HEK293T (cell line): ENCODE data around the gene R3HDML.
"Not testable (repeated sequence)": the region's sequence is repeated elsewhere in the genome, so short reads cannot be mapped to it uniquely, and the experiment has no call there.

Experiments
- CTCF ChIA-PET: fragments of 350-600 bp; formaldehyde crosslinking; extraction: SDS; loops from one replicate; lab custom pipeline; 2021; ENCODE audit warnings: antibody characterized with exemption, inconsistent platforms; lab: Yijun Ruan, JAX
- POLR2A ChIA-PET: fragments of 350-600 bp; formaldehyde crosslinking; extraction: SDS; loops from one replicate; lab custom pipeline; 2020; ENCODE audit warnings: antibody characterized with exemption, inconsistent platforms; lab: Yijun Ruan, JAX
- DNase-seq: peaks from one replicate; pipeline ENCODE4 v3.0.0; 2012; ENCODE audit warnings: mixed read lengths; ENCODE audit errors: extremely low spot score
- ARNT ChIP-seq: fragments of 450-650 bp; IDR thresholded peaks from 2 replicates; pipeline ENCODE4 v1.6.1; 2017; ENCODE audit warnings: mild to moderate bottlenecking
- BHLHE40 ChIP-seq: fragments of 450-650 bp; IDR thresholded peaks from 2 replicates; pipeline ENCODE4 v1.6.1; 2016; ENCODE audit warnings: mild to moderate bottlenecking, moderate library complexity, borderline replicate concordance
- CTBP1 ChIP-seq: fragments of 450-650 bp; IDR thresholded peaks from 2 replicates; pipeline ENCODE4 v1.6.1; 2016; ENCODE audit warnings: borderline replicate concordance
- ELF4 ChIP-seq: fragments of 450-650 bp; IDR thresholded peaks from 2 replicates; pipeline ENCODE4 v1.6.1; 2017; ENCODE audit warnings: antibody characterized with exemption
- FOXA1 ChIP-seq: fragments of 450-650 bp; IDR thresholded peaks from 2 replicates; pipeline ENCODE4 v1.6.1; 2016; ENCODE audit warnings: mild to moderate bottlenecking
- FOXK2 ChIP-seq: fragments of 450-650 bp; IDR thresholded peaks from 2 replicates; pipeline ENCODE4 v1.6.1; 2016; ENCODE audit warnings: mild to moderate bottlenecking
- FOXM1 ChIP-seq: fragments of 450-650 bp; IDR thresholded peaks from 2 replicates; pipeline ENCODE4 v1.6.1; 2017; ENCODE audit warnings: mild to moderate bottlenecking, borderline replicate concordance
- HDGF ChIP-seq: fragments of 450-650 bp; IDR thresholded peaks from 2 replicates; pipeline ENCODE4 v1.6.1; 2017; ENCODE audit warnings: antibody characterized with exemption, borderline replicate concordance
- L3MBTL2 ChIP-seq: fragments of 450-650 bp; conservative IDR thresholded peaks from 2 replicates; pipeline ENCODE4 v1.6.1; 2016; ENCODE audit warnings: mild to moderate bottlenecking
- LEF1 ChIP-seq: fragments of 450-650 bp; IDR thresholded peaks from 2 replicates; pipeline ENCODE4 v1.6.1; 2017; ENCODE audit warnings: mild to moderate bottlenecking, borderline replicate concordance
- NFRKB ChIP-seq: fragments of 450-650 bp; IDR thresholded peaks from 2 replicates; pipeline ENCODE4 v1.6.1; 2016; ENCODE audit warnings: mild to moderate bottlenecking, moderate library complexity
- PKNOX1 ChIP-seq: fragments of 450-650 bp; IDR thresholded peaks from 2 replicates; pipeline ENCODE4 v1.6.1; 2016
- SP1 ChIP-seq: fragments of 450-650 bp; IDR thresholded peaks from 2 replicates; pipeline ENCODE4 v1.6.1; 2017
- SUZ12 ChIP-seq: fragments of 450-650 bp; IDR thresholded peaks from 2 replicates; pipeline ENCODE4 v1.6.1; 2016; ENCODE audit warnings: mild to moderate bottlenecking
- TARDBP ChIP-seq: fragments of 450-650 bp; IDR thresholded peaks from 2 replicates; pipeline ENCODE4 v1.6.1; 2016
- ZNF384 ChIP-seq: fragments of 450-650 bp; IDR thresholded peaks from 2 replicates; pipeline ENCODE4 v1.6.1; 2016

Gene R3HDML

GRCh38 chr20:44326391-44327159 is 10.3 kb upstream of the R3HDML start:
- ChIA-PET POLR2A (no interaction called here), CTCF (interaction anchor here (0.7 to 1.7 kb wide), 2 partner anchors 15 kb away, joined by 3 to 4 read pairs; partner anchors contain the start of gene FITM2)
- no peak for TF ChIP-seq PKNOX1
- TF ChIP-seq SP1, result no peak
- TF ChIP-seq FOXK2, result no peak
- TF ChIP-seq TARDBP, result no peak
- no peak for TF ChIP-seq SUZ12
- no peak for TF ChIP-seq ZNF384
- no peak for TF ChIP-seq ARNT
- no peak for TF ChIP-seq LEF1
- TF ChIP-seq FOXA1, result no peak
- TF ChIP-seq CTBP1, result no peak
- no peak for TF ChIP-seq ELF4
- TF ChIP-seq BHLHE40, result no peak
- TF ChIP-seq FOXM1, result no peak
- TF ChIP-seq L3MBTL2, result no peak
- no peak for TF ChIP-seq NFRKB
- no peak for TF ChIP-seq HDGF
- DNase-seq, result no peak

- POLR2A ChIA-PET, result not testable (repeated sequence)
Observed at GRCh38 chr20:44327748-44328147, 9.1 kb upstream of the R3HDML start.

DNA sequence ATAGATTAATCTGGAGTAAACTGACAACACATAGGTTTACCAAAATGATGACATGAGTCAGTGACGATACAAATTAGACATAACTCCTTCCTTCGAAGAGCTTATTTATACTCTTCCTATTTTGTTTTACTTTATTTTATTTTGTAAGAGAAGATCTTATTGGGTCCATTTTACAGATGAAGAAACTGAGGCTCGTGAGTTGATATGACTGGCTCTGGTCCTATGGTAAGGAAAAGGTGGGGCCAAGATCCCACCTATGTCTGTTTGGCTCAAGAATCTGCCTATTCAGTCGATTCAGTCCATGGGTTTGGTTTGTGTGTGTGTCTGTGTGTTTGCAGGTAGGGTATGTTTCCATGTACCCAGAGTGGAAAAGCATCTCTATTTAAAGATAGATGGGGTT is 8.4 kb upstream of the R3HDML start:
- ChIA-PET POLR2A (no interaction called here), CTCF (interaction anchor here (1.7 kb wide), 1 partner anchor 17 kb away, joined by 4 read pairs; the partner anchor contains the start of gene FITM2)
- DNase-seq, result no peak
- no peak for TF ChIP-seq SUZ12
- TF ChIP-seq ARNT, result no peak
- no peak for TF ChIP-seq L3MBTL2
- no peak for TF ChIP-seq FOXK2
- TF ChIP-seq ELF4, result no peak

More at GRCh38 chr20:44327748-44328147, 9.1 kb upstream of the R3HDML start:
- CTCF ChIA-PET, result interaction anchor here (1.7 kb wide), 1 partner anchor 17 kb away, joined by 4 read pairs; the partner anchor contains the start of gene FITM2
- not testable (repeated sequence) for DNase-seq

- ChIA-PET CTCF (no interaction called here), POLR2A (no interaction called here)
- TF ChIP-seq ZNF384 (peak; percentile 15; the same call in 1 of the 2 replicates), FOXA1 (no peak)
- no peak for DNase-seq
Observed at GRCh38 chr20:44331201-44331600, 5.6 kb upstream of the R3HDML start.

- no peak for TF ChIP-seq NFRKB
- TF ChIP-seq BHLHE40, result no peak
- no peak for TF ChIP-seq SP1
- TF ChIP-seq SUZ12, result no peak
- TF ChIP-seq PKNOX1, result no peak
- TF ChIP-seq L3MBTL2, result no peak
- no peak for TF ChIP-seq ZNF384
- no peak for TF ChIP-seq FOXM1
- TF ChIP-seq FOXK2, result no peak
- no peak for TF ChIP-seq FOXA1
- no peak for TF ChIP-seq ELF4
- no peak for TF ChIP-seq HDGF
- no peak for TF ChIP-seq CTBP1
- TF ChIP-seq LEF1, result no peak
- POLR2A ChIA-PET, result no interaction called here
- CTCF ChIA-PET, result no interaction called here
- no peak for DNase-seq
Observed at GRCh38 chr20:44334306-44334705, 2.5 kb upstream of the R3HDML start.

DNA sequence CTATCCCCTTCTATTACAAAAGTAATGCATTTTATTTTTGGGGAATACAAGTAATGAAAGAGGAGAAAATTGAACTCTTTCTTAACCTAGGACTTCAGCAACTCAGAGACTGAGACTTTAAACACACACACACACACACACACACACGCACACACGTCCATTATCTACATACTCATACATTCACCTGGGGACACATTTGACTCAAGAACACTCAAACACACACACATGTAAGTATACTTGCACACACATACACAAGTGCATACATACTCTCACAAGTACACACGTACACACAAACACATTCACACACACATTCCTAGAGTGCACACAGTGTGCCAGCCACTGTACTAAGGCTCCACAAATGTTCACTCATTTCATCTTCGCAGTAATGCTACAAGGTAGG is 2.1 kb upstream of the R3HDML start:
- DNase-seq, result no peak
- POLR2A ChIA-PET, result no interaction called here
- CTCF ChIA-PET, result no interaction called here
- no peak for TF ChIP-seq ELF4
- no peak for TF ChIP-seq FOXK2
- TF ChIP-seq TARDBP, result no peak
- TF ChIP-seq L3MBTL2, result no peak
- TF ChIP-seq LEF1, result no peak
- no peak for TF ChIP-seq FOXA1

GRCh38 chr20:44335675-44336074 is 1.2 kb upstream of the R3HDML start:
- POLR2A ChIA-PET, result no interaction called here
- TF ChIP-seq LEF1 (no peak), HDGF (no peak), FOXM1 (no peak), ZNF384 (no peak), FOXA1 (no peak), CTBP1 (no peak), FOXK2 (no peak), BHLHE40 (no peak)
- CTCF ChIA-PET, result no interaction called here

More at GRCh38 chr20:44335675-44336074, 1.2 kb upstream of the R3HDML start:
- DNase-seq, result no peak
